ENCODE measurements around the gene RPL22.

DNA sequence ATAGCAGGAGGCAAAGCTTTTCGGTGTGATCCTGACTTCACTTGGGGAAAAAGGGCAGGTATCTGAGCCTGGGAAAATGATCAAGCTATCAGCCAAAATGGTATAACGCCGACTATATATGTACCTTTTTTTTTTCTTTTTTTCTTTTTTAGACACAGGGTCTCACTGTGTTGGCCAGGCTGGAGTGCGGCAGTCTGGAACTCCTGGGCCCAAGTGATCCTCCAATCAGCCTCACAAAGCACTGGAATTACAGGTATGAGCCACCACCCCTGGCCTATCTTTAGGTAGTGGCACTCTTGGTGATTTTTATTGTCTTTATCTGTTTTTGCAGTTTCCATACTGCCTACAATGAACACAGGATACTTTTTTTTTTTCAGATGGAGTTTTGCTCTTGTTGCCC lies 37.7 kb upstream of the RPL22 start:
- TF ChIP-seq, protein P1, sequence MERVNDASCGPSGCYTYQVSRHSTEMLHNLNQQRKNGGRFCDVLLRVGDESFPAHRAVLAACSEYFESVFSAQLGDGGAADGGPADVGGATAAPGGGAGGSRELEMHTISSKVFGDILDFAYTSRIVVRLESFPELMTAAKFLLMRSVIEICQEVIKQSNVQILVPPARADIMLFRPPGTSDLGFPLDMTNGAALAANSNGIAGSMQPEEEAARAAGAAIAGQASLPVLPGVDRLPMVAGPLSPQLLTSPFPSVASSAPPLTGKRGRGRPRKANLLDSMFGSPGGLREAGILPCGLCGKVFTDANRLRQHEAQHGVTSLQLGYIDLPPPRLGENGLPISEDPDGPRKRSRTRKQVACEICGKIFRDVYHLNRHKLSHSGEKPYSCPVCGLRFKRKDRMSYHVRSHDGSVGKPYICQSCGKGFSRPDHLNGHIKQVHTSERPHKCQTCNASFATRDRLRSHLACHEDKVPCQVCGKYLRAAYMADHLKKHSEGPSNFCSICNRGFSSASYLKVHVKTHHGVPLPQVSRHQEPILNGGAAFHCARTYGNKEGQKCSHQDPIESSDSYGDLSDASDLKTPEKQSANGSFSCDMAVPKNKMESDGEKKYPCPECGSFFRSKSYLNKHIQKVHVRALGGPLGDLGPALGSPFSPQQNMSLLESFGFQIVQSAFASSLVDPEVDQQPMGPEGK (CRISPR knock-in tag; IDR thresholded peaks at IDR 0.05; ENCODE audit: borderline replicate concordance), result no peak
- no peak for TF ChIP-seq TCF4 (CRISPR knock-in tag; IDR thresholded peaks at IDR 0.05; ENCODE audit: borderline replicate concordance)
- no peak for TF ChIP-seq ZFP3 (CRISPR knock-in tag; IDR thresholded peaks at IDR 0.05)
- no peak for TF ChIP-seq OSR1 (CRISPR knock-in tag; IDR thresholded peaks at IDR 0.05)
